IMR-90 (cell line): ENCODE data around the gene KCMF1. TPM values are rescaled to one million over a fixed set of nuclear protein-coding genes. Genes with fewer than 3 reads are reported as not detected.

Experiments used
- ATAC-seq: fragments of 200-7000 bp; cut with Tn5 transposase; 2 replicates; pipeline ENCODE4 v1.9.1; 2020; ENCODE audit warnings: low read depth, mild to moderate bottlenecking, moderate library complexity
- BruUV-seq: library from RNA; stranded (reverse); fragments of 400-500 nt; replicated peaks from 2 replicates; lab custom pipeline; 2021; lab: Mats Ljungman, UMichigan
- CTCF ChIA-PET: fragments of 300-600 bp; formaldehyde crosslinking; extraction: SDS; loops from one replicate; lab custom pipeline; 2021; ENCODE audit warnings: antibody characterized with exemption; lab: Yijun Ruan, JAX
- POLR2A ChIA-PET: fragments of 300-600 bp; sonication (Branson Sonifier 250); formaldehyde crosslinking; loops from one replicate; lab custom pipeline; 2022; ENCODE audit warnings: antibody characterized with exemption; ENCODE audit not compliant: unreplicated experiment; lab: Charles Lee
- DNase-seq: peaks from one replicate; pipeline ENCODE4 v3.0.0; 2013
- H2AFZ ChIP-seq: replicated peaks from 2 replicates; pipeline ENCODE3; 2013; ENCODE audit warnings: low read length, mild to moderate bottlenecking; ENCODE audit not compliant: poor library complexity
- H2AK5ac ChIP-seq: 2 replicates; pipeline ENCODE4 v1.6.1; 2013; ENCODE audit warnings: low read depth, low read length, inconsistent platforms
- H2AK9ac ChIP-seq: replicated peaks from 2 replicates; pipeline ENCODE3; 2013; ENCODE audit warnings: mild to moderate bottlenecking, low read depth, low read length, moderate library complexity; ENCODE audit not compliant: poor library complexity
- H2BK120ac ChIP-seq: 2 replicates; pipeline ENCODE4 v1.6.1; 2013; ENCODE audit warnings: low read depth, low read length, inconsistent platforms
- H2BK15ac ChIP-seq: 3 replicates; pipeline ENCODE4 v1.6.1; 2013; ENCODE audit warnings: low read depth, low read length, inconsistent platforms
- H2BK20ac ChIP-seq: 2 replicates; pipeline ENCODE4 v1.6.1; 2013; ENCODE audit warnings: low read depth, mild to moderate bottlenecking, inconsistent platforms, low read length, moderate library complexity
- H2BK5ac ChIP-seq: 2 replicates; pipeline ENCODE4 v1.6.1; 2013; ENCODE audit warnings: mild to moderate bottlenecking, low read depth, low read length, inconsistent platforms; ENCODE audit not compliant: poor library complexity, severe bottlenecking
- H3K14ac ChIP-seq: replicated peaks from 2 replicates; pipeline ENCODE4 v1.6.1; 2013; ENCODE audit warnings: low read depth, low read length, inconsistent platforms
- H3K18ac ChIP-seq: 2 replicates; pipeline ENCODE4 v1.6.1; 2013; ENCODE audit warnings: low read depth, low read length, control low read depth
- H3K23ac ChIP-seq: 2 replicates; pipeline ENCODE4 v1.6.1; 2013; ENCODE audit warnings: low read depth, low read length, inconsistent platforms
- H3K27ac ChIP-seq: 2 replicates; pipeline ENCODE4 v1.5.1; 2013; ENCODE audit warnings: mild to moderate bottlenecking, control low read depth, low read length; ENCODE audit not compliant: insufficient read depth
- H3K27me3 ChIP-seq: 2 replicates; pipeline ENCODE4 v1.6.1; 2013; ENCODE audit warnings: low read length; ENCODE audit not compliant: control insufficient read depth, insufficient read depth
- H3K36me3 ChIP-seq: 2 replicates; pipeline ENCODE4 v1.6.1; 2013; ENCODE audit warnings: low read length, mixed read lengths; ENCODE audit not compliant: control insufficient read depth, insufficient read depth
- H3K4ac ChIP-seq: 2 replicates; pipeline ENCODE4 v1.6.1; 2013; ENCODE audit warnings: low read depth, low read length, inconsistent platforms
- H3K4me1 ChIP-seq: 2 replicates; pipeline ENCODE4 v1.6.1; 2013; ENCODE audit warnings: low read length, mixed read lengths; ENCODE audit not compliant: control insufficient read depth, insufficient read depth
- H3K4me2 ChIP-seq: 2 replicates; pipeline ENCODE4 v1.6.1; 2013; ENCODE audit warnings: low read depth, mild to moderate bottlenecking, control low read depth, low read length, moderate library complexity
- H3K4me3 ChIP-seq: 2 replicates; pipeline ENCODE4 v1.5.1; 2013; ENCODE audit warnings: low read depth, mild to moderate bottlenecking, control low read depth, low read length, moderate library complexity; ENCODE audit not compliant: insufficient read depth
- H3K56ac ChIP-seq: 2 replicates; pipeline ENCODE4 v1.6.1; 2013; ENCODE audit warnings: low read length, inconsistent platforms; ENCODE audit not compliant: insufficient read depth; ENCODE audit errors: extremely low read depth
- H3K79me1 ChIP-seq, 2 experiments: 2 replicates each; pipeline ENCODE4 v1.6.1; 2013; ENCODE audit warnings: low read length in 2 of 2, inconsistent platforms in 1 of 2, low read depth in 1 of 2
- H3K9ac ChIP-seq: 2 replicates; pipeline ENCODE4 v1.6.1; 2013; ENCODE audit warnings: low read depth, low read length, control low read depth
- H3K9me1 ChIP-seq: 2 replicates; pipeline ENCODE4 v1.6.1; 2013; ENCODE audit warnings: low read length, inconsistent platforms; ENCODE audit not compliant: insufficient read depth
- H3K9me3 ChIP-seq: 2 replicates; pipeline ENCODE4 v1.6.1; 2013; ENCODE audit warnings: low read length; ENCODE audit not compliant: control insufficient read depth, insufficient read depth
- H4K20me1 ChIP-seq: 2 replicates; pipeline ENCODE4 v1.6.1; 2013; ENCODE audit warnings: low read length, inconsistent platforms; ENCODE audit not compliant: insufficient read depth
- H4K5ac ChIP-seq: 2 replicates; pipeline ENCODE4 v1.6.1; 2013; ENCODE audit warnings: mild to moderate bottlenecking, low read depth, low read length, control low read depth
- H4K8ac ChIP-seq, 2 experiments: 2 replicates each; pipeline ENCODE4 v1.6.1; 2013; ENCODE audit warnings: low read depth in 2 of 2, low read length in 2 of 2, control low read depth in 1 of 2, inconsistent platforms in 1 of 2
- H4K91ac ChIP-seq: 2 replicates; pipeline ENCODE4 v1.6.1; 2013; ENCODE audit warnings: low read depth, low read length, inconsistent platforms; ENCODE audit not compliant: insufficient read depth
- BHLHE40 ChIP-seq: fragments of 150-350 bp; IDR thresholded peaks from 2 replicates; pipeline ENCODE4 v1.6.1; 2016; ENCODE audit warnings: mild to moderate bottlenecking, low read depth, low read length
- CEBPB ChIP-seq: IDR thresholded peaks from 2 replicates; pipeline ENCODE4 v1.6.1; 2012; ENCODE audit warnings: low read depth, low read length, improper control_type of control experiment
- CHD1 ChIP-seq: IDR thresholded peaks from 2 replicates; pipeline ENCODE4 v1.6.1; 2012; ENCODE audit warnings: low read depth, low read length, improper control_type of control experiment
- FOS ChIP-seq: fragments of 150-350 bp; IDR thresholded peaks from 2 replicates; pipeline ENCODE4 v1.6.1; 2016; ENCODE audit warnings: low read depth, low read length
- MAFK ChIP-seq: IDR thresholded peaks from 2 replicates; pipeline ENCODE4 v1.6.1; 2012; ENCODE audit warnings: low read depth, low read length, improper control_type of control experiment
- NFE2L2 ChIP-seq: fragments of 150-350 bp; IDR thresholded peaks from 2 replicates; pipeline ENCODE4 v1.6.1; 2016; ENCODE audit warnings: low read depth, mild to moderate bottlenecking, low read length
- POLR2A ChIP-seq: IDR thresholded peaks from 2 replicates; pipeline ENCODE4 v1.6.1; 2012; ENCODE audit warnings: mild to moderate bottlenecking, low read depth, low read length
- RAD21 ChIP-seq: IDR thresholded peaks from 2 replicates; pipeline ENCODE4 v1.6.1; 2012; ENCODE audit warnings: low read length, improper control_type of control experiment
- RCOR1 ChIP-seq: IDR thresholded peaks from 2 replicates; pipeline ENCODE4 v1.6.1; 2012; ENCODE audit warnings: mild to moderate bottlenecking, low read length, improper control_type of control experiment; ENCODE audit not compliant: insufficient replicate concordance
- RFX5 ChIP-seq: IDR thresholded peaks from 2 replicates; pipeline ENCODE4 v1.8.0; 2012; ENCODE audit warnings: low read depth, mild to moderate bottlenecking, low read length, moderate library complexity
- SMC3 ChIP-seq: fragments of 150-350 bp; IDR thresholded peaks from 2 replicates; pipeline ENCODE4 v1.6.1; 2016; ENCODE audit warnings: low read depth, mild to moderate bottlenecking, antibody characterized with exemption, low read length, moderate library complexity
- WGBS, 2 experiments: methylation state at CpG; one replicate each; pipeline versions ENCODE4 v1.1.5 to v1.1.7; 2013; ENCODE audit warnings: missing lambda C conversion rate in 2 of 2; ENCODE audit not compliant: insufficient read length in 1 of 2; ENCODE audit errors: extremely low coverage in 2 of 2; 5-methylcytosine and 5-hydroxymethylcytosine counted together
- dilution Hi-C: fragments of 300-500 bp; cut with HindIII; formaldehyde crosslinking; loops from one replicate; pipeline ENCODE4 v1.14.3; 2018; ENCODE audit warnings: low sequenced_read_pairs; ENCODE audit not compliant: unreplicated experiment
- in situ Hi-C: fragments of 300-500 bp; cut with MboI; formaldehyde crosslinking; loops from 3 replicates; pipeline ENCODE4 v1.14.3; 2019; ENCODE audit warnings: low sequenced_read_pairs, inconsistent platforms, mixed read lengths
- intact Hi-C: fragments of 100-400 bp; cut with micrococcal nuclease; formaldehyde crosslinking; loops from 2 replicates; pipeline ENCODE4 v1.10.0; 2022
- polyA plus RNA-seq, 3 experiments: library from polyadenylated mRNA; depleted of rRNA; stranded (reverse); fragments of >200 nt; gene quantifications; 2 replicates each; pipeline ENCODE4 v1.2.3, GENCODE V29; 2012; ENCODE audit warnings: low replicate concordance in 1 of 3
- total RNA-seq: library from RNA; depleted of rRNA; stranded (reverse); fragments of >200 nt; gene quantifications from 2 replicates; pipeline ENCODE4 v1.2.3, GENCODE V29; 2012
- TF ChIP-seq, protein P1 (sequence below): fragments of 150-350 bp; IDR thresholded peaks from 2 replicates; pipeline ENCODE4 v1.6.1; 2017; ENCODE audit warnings: mild to moderate bottlenecking, antibody characterized with exemption, low read length, low read depth
- TF ChIP-seq, protein P2 (sequence below): fragments of 150-350 bp; IDR thresholded peaks from 2 replicates; pipeline ENCODE4 v1.6.1; 2016; ENCODE audit warnings: low read depth, mild to moderate bottlenecking, low read length, moderate library complexity, borderline replicate concordance
- TF ChIP-seq, protein P3 (sequence below): conservative IDR thresholded peaks from 2 replicates; pipeline ENCODE4 v1.5.1; 2012; ENCODE audit warnings: mild to moderate bottlenecking, low read depth, low read length, improper control_type of control experiment

Gene KCMF1
- total and polyA plus RNA-seq, 2 of the 4 experiments (the other 2 are of a cell fraction): 49.9 to 108 TPM

DNA sequence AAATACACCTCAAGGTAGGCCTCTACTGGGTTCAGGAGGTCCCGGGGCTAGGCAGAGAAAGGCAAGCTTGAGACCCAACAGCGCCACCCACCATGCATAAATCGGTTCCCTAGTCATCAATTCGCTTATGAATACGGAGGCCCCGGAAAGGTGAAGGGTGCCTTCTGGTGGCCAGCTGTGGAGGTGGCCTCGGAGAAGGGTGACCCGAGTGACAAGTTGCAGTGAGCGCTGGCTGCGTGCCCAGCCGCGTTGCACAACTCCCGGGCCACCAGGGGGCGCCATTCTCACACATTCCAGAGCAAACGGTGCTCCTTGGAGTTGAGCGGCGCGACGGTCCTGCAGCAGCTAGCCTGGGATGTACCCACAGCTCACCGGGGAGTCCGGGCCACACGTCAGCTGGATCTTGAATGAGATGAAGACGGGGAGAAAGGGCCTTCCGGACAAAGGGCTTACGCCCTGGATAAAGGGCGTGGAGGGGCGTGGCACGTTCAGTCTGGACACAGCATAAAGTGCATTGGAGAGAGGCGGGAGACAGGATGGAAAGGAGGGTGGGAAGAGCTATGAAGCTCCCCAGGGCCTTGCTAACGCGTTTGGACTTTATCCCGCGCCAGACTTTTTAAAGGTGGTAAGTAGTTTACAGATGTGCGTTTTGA is 45.1 kb upstream of the KCMF1 start:
- DNase-seq (peak; percentile 84), ATAC-seq (peak; percentile 68)
- Histone ChIP-seq H3K9me3 (no peaks in the 10 kb centered on the region), H3K56ac (no peak overlapping the region), H3K27me3 (no peaks in the 10 kb centered on the region), H3K4me3 (peak overlapping the region; percentile 31), H2AFZ (peak overlapping the region; percentile 96), H3K18ac (0 out of 2 replicates have a peak overlapping the region, but pooled peaks have one; percentile 1), H2AK9ac (peak overlapping the region; percentile 90), H3K23ac (no peak overlapping the region; the same call in 1 of the 2 replicates), H4K20me1 (no peaks in the 10 kb centered on the region), H3K9me1 (no peaks in the 10 kb centered on the region), H3K36me3 (no peaks in the 10 kb centered on the region), H3K14ac (peak overlapping the region; percentile 69), H3K4me2 (peak overlapping the region; percentile 50), H2BK120ac (peak overlapping the region; percentile 84), H2BK5ac (peak overlapping the region; percentile 25), H3K27ac (peak overlapping the region; percentile 2), H3K4me1 (peaks cover 6% of the 10 kb centered on the region; the same call in 1 of the 2 replicates), H4K91ac (peak overlapping the region; percentile 85), H2BK20ac (peak overlapping the region; percentile 72), H3K79me1 (peaks cover 0 to 4% of the 10 kb centered on the region in 2 experiments; a peak in 2 of 4 replicates), H2BK15ac (peak overlapping the region; percentile 80; the same call in 1 of the 3 replicates), H2AK5ac (peak overlapping the region; percentile 72; the same call in 1 of the 2 replicates), H3K4ac (peak overlapping the region; percentile 65), H4K8ac (peak overlapping the region; percentile 30 to 64), H4K5ac (peak overlapping the region; percentile 7), H3K9ac (peak overlapping the region; percentile 35)
- in situ Hi-C loops: loop anchor here (10.0 kb wide), 1 partner anchor 431 kb away; no protein-coding TSS in a partner anchor
- ChIA-PET CTCF (interaction anchor here (0.5 to 2.2 kb wide), 31 partner anchors 9 to 399 kb away, joined by 3 to 17 read pairs (median 4); partner anchors contain the start of gene TMSB10), POLR2A (interaction anchor here (0.5 kb wide), 1 partner anchor 41 kb away, joined by 3 read pairs; no protein-coding TSS in a partner anchor)
- intact Hi-C loops: loop anchor here (2.0 to 5.0 kb wide), 6 partner anchors 45 to 373 kb away; partner anchors contain the start of gene KCMF1
- no TSS peak for BruUV-seq
- dilution Hi-C loops: no loop called here
- WGBS, 2 experiments: 13% methylated on average over 27 of the region's 34 CpGs; no CpG with 5 or more reads in 1 of the 2 experiments
- no peak for TF ChIP-seq MAFK
- TF ChIP-seq, protein P1, sequence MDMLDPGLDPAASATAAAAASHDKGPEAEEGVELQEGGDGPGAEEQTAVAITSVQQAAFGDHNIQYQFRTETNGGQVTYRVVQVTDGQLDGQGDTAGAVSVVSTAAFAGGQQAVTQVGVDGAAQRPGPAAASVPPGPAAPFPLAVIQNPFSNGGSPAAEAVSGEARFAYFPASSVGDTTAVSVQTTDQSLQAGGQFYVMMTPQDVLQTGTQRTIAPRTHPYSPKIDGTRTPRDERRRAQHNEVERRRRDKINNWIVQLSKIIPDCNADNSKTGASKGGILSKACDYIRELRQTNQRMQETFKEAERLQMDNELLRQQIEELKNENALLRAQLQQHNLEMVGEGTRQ: no peak
- TF ChIP-seq, protein P2, sequence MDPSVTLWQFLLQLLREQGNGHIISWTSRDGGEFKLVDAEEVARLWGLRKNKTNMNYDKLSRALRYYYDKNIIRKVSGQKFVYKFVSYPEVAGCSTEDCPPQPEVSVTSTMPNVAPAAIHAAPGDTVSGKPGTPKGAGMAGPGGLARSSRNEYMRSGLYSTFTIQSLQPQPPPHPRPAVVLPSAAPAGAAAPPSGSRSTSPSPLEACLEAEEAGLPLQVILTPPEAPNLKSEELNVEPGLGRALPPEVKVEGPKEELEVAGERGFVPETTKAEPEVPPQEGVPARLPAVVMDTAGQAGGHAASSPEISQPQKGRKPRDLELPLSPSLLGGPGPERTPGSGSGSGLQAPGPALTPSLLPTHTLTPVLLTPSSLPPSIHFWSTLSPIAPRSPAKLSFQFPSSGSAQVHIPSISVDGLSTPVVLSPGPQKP: no peak
- peak; percentile 44 for TF ChIP-seq RCOR1
- peak; percentile 96 for TF ChIP-seq CEBPB
- TF ChIP-seq FOS: no peak
- TF ChIP-seq SMC3: peak; percentile 72
- TF ChIP-seq, protein P3, sequence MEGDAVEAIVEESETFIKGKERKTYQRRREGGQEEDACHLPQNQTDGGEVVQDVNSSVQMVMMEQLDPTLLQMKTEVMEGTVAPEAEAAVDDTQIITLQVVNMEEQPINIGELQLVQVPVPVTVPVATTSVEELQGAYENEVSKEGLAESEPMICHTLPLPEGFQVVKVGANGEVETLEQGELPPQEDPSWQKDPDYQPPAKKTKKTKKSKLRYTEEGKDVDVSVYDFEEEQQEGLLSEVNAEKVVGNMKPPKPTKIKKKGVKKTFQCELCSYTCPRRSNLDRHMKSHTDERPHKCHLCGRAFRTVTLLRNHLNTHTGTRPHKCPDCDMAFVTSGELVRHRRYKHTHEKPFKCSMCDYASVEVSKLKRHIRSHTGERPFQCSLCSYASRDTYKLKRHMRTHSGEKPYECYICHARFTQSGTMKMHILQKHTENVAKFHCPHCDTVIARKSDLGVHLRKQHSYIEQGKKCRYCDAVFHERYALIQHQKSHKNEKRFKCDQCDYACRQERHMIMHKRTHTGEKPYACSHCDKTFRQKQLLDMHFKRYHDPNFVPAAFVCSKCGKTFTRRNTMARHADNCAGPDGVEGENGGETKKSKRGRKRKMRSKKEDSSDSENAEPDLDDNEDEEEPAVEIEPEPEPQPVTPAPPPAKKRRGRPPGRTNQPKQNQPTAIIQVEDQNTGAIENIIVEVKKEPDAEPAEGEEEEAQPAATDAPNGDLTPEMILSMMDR: peak; percentile 86
- no peak for TF ChIP-seq RFX5
- TF ChIP-seq NFE2L2: no peak
- peak; percentile 26; the same call in 1 of the 2 replicates for TF ChIP-seq POLR2A
- 0 out of 2 replicates have a peak, but pooled peaks have one; percentile 49 for TF ChIP-seq CHD1
- no peak for TF ChIP-seq BHLHE40
- peak; percentile 74 for TF ChIP-seq RAD21
